ENCODE measurements around the gene MYT1. TPM values are rescaled to one million over a fixed set of nuclear protein-coding genes. Genes with fewer than 3 reads are reported as not detected.

Gene MYT1
- not detected in 2 replicates for total RNA-seq

DNA sequence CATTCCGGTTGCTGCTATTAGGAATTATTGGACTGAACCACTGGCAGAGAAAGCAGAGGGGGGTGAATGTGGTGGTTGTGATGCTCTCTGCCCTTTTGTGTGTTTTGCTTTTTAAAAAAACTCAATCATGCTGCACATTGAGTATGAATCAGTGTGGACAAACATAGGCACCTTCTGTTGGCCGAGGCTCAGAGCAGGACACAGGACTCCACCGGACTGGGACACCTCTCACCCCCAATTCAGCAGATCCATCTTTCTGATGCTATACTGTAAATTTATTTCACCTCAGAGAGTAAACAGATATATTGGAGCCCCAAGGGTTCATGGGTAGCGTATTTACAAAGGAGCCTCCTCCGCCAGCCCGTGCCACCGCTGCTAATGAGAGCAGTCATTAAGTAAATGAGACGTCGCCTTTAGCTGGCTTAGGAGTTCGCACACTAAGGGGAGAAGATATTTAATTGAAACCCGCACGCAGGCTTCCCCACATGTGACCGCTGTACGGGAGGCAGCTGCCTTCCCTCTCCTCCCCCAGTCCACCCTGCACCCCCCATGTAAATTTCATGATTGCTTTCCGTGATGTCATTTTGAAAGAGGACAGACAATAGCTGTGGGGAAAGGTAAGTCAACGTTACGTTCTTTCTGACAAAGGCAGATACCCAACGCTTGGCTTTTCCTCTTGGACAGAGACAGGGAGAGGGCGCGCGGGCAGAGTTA lies at the start of gene MYT1:
TSS of gene MYT1 (plus strand) at position 330 of the 714 bp plus-strand sequence. CDS start 34,410 bp downstream, outside the sequence.

DNA sequence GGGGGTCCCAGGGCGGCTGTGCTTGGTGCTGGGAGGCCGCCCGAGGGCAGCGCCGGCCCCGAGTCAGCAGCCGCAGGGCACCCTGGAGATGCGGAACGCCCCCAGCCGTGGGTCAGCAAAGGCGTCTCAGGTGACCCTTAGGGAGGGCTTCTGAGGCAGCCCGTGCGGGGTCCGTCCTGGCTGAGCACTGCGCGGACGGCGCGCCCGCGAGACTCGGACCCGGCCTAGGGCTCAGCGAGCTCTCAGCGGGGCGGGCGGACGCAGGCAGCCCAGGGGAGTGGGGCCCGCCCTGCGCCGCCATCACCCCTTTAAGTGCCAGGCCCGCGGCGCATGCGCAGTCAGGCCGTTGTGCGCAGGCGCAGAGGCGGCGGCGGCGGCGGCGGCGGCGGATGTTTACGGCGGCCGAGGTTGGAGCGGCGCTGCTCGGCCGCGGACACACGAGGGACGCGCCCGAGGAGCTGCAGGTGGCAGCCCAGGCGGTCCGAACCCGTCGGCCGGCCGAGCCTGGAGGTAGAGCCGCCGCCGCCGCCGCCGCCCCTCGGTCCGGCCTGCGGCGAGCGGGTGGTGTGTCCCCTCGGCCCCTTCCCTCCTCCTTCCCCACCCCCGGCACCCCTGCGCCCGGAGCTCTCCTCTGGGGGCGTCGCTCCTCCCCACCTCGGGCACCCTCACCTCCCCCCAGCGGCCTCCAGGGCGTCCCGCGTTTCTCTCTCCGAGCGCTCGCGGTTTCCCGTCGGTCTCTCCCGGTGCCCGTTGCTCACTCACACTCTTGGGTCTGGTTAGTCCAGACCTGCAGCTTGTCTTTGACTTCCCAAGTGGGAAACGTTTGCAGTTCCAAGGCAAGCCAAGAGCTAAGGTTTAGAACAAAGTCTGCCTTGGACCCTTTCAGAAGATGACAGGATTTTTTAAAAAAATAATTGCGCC lies 91.4 kb downstream of the MYT1 start, which contains the start of gene PCMTD2:
TSS of gene PCMTD2 (plus strand) at position 388 of the 921 bp plus-strand sequence. CDS start 4,218 bp downstream, outside the sequence.

Small RNA genes within 50 kb of the gene (small RNA-seq; reads per million reads assigned to genes)
- gene AL137028.2 (ENCODE audit: low replicate concordance) = not detected

Other genes starting within 250 kb of the MYT1 start
- gene UCKL1, start 208.0 kb upstream of the MYT1 start, total RNA-seq = 21.2 and 33.5 TPM in 2 replicates
- 10.9 and 16.0 TPM in 2 replicates for gene ZNF512B, start 194.5 kb upstream of the MYT1 start, total RNA-seq
- 1.7 and 2.6 TPM in 2 replicates for gene SAMD10, start 184.8 kb upstream of the MYT1 start, total RNA-seq
- gene PRPF6, start 183.3 kb upstream of the MYT1 start, total RNA-seq = 48.2 and 74.4 TPM in 2 replicates
- gene C20orf204, start 128.3 kb upstream of the MYT1 start, total RNA-seq = 0.88 and 1.4 TPM in 2 replicates
- gene SOX18, start 114.8 kb upstream of the MYT1 start, total RNA-seq = 0.43 TPM in 1 of 2 replicates, not detected in the other
- 13.9 and 27.6 TPM in 2 replicates for gene TCEA2, start 101.3 kb upstream of the MYT1 start, total RNA-seq
- gene RGS19, start 84.9 kb upstream of the MYT1 start, total RNA-seq = 12.0 and 39.1 TPM in 2 replicates
- gene OPRL1, start 84.4 kb upstream of the MYT1 start, total RNA-seq = 0.86 and 0.88 TPM in 2 replicates
- 0.43 TPM in 1 of 2 replicates, not detected in the other for gene LKAAEAR1, start 80.1 kb upstream of the MYT1 start, total RNA-seq
- gene NPBWR2, start 56.9 kb upstream of the MYT1 start, total RNA-seq = not detected in 2 replicates
- gene PCMTD2, start 91.3 kb downstream of the MYT1 start, total RNA-seq = 38.7 and 53.6 TPM in 2 replicates